ENCODE data around the gene RNU7-1.

RNU7-1 gene

GRCh38 chr12:6954316-6955107 lies 10.9 kb downstream of the RNU7-1 start:
- no peak for FAIRE-seq

- FAIRE-seq: no peak
These were observed 11.7 kb downstream of the RNU7-1 start for GRCh38 chr12:6955108-6956020.

GRCh38 chr12:6956021-6956727 lies 12.6 kb downstream of the RNU7-1 start:
- no peak for FAIRE-seq

- no peak for FAIRE-seq
These were observed 13.6 kb downstream of the RNU7-1 start for GRCh38 chr12:6957151-6957701.

- no peak for FAIRE-seq
These were observed 14.4 kb downstream of the RNU7-1 start for GRCh38 chr12:6957741-6958608.

GRCh38 chr12:6958609-6959057 lies 15.0 kb downstream of the RNU7-1 start:
- no peak for FAIRE-seq

GRCh38 chr12:6959058-6959804 lies 15.6 kb downstream of the RNU7-1 start:
- no peak for FAIRE-seq

GRCh38 chr12:6959805-6960592 lies 16.4 kb downstream of the RNU7-1 start:
- FAIRE-seq: no peak

- FAIRE-seq: no peak
These were observed 17.1 kb downstream of the RNU7-1 start for GRCh38 chr12:6960593-6961277.

- FAIRE-seq: no peak
These were observed 17.7 kb downstream of the RNU7-1 start for GRCh38 chr12:6961278-6961694.

GRCh38 chr12:6961695-6962284 lies 18.2 kb downstream of the RNU7-1 start:
- no peak for FAIRE-seq

- no peak for FAIRE-seq
These were observed 18.8 kb downstream of the RNU7-1 start for GRCh38 chr12:6962285-6963015.

- FAIRE-seq: no peak
These were observed 19.6 kb downstream of the RNU7-1 start for GRCh38 chr12:6963016-6963731.

GRCh38 chr12:6963791-6964413 lies 20.3 kb downstream of the RNU7-1 start:
- no peak for FAIRE-seq

GRCh38 chr12:6964605-6965025 lies 21.0 kb downstream of the RNU7-1 start:
- FAIRE-seq: no peak

- FAIRE-seq: peak; percentile 91
These were observed 21.5 kb downstream of the RNU7-1 start for GRCh38 chr12:6965026-6965661.

GRCh38 chr12:6965714-6966113 lies 22.1 kb downstream of the RNU7-1 start:
- no peak for FAIRE-seq

All from G401.6 (cell line).